Calu3 (cell line): ENCODE data around the gene PICK1. TPM values are rescaled to one million over a fixed set of nuclear protein-coding genes. Genes with fewer than 3 reads are reported as not detected.
A peak's percentile ranks its signal among the peaks of the same experiment; 100 is the strongest.

ENCODE experiments used
- BruUV-seq: library from RNA; stranded (reverse); fragments of 400-500 nt; replicated peaks from 2 replicates; lab custom pipeline; 2021; lab: Mats Ljungman, UMichigan
- CTCF ChIA-PET: fragments of 300-600 bp; sonication (Branson Sonifier 250); formaldehyde crosslinking; loops from one replicate; lab custom pipeline; 2022; ENCODE audit warnings: antibody characterized with exemption; lab: Charles Lee
- DNase-seq: peaks from one replicate; pipeline ENCODE4 v3.0.0; 2022
- H3K27ac Mint-ChIP-seq: one replicate; pipeline ENCODE4 v1.8.0; 2022; ENCODE audit warnings: mixed read lengths; ENCODE audit not compliant: unreplicated experiment
- H3K27me3 Mint-ChIP-seq: one replicate; pipeline ENCODE4 v1.8.0; 2022; ENCODE audit warnings: mixed read lengths; ENCODE audit not compliant: unreplicated experiment
- H3K36me3 Mint-ChIP-seq: one replicate; pipeline ENCODE4 v1.8.0; 2022; ENCODE audit warnings: mild to moderate bottlenecking, moderate library complexity, mixed read lengths; ENCODE audit not compliant: insufficient read depth, unreplicated experiment
- H3K4me1 Mint-ChIP-seq: one replicate; pipeline ENCODE4 v1.8.0; 2022; ENCODE audit warnings: mild to moderate bottlenecking, low read depth, mixed read lengths; ENCODE audit not compliant: unreplicated experiment
- H3K4me3 Mint-ChIP-seq: one replicate; pipeline ENCODE4 v1.8.0; 2022; ENCODE audit warnings: mild to moderate bottlenecking, low read depth, moderate library complexity, mixed read lengths; ENCODE audit not compliant: unreplicated experiment
- H3K9me3 Mint-ChIP-seq: one replicate; pipeline ENCODE4 v1.8.0; 2022; ENCODE audit warnings: low read depth, mixed read lengths; ENCODE audit not compliant: unreplicated experiment
- CTCF ChIP-seq: fragments of 200-600 bp; IDR thresholded peaks from one replicate; pipeline ENCODE4 v1.8.0; 2022; ENCODE audit warnings: antibody characterized with exemption; ENCODE audit not compliant: unreplicated experiment
- intact Hi-C: fragments of 100-400 bp; cut with micrococcal nuclease; formaldehyde crosslinking; loops from one replicate; pipeline ENCODE4 v1.10.0; 2022; ENCODE audit not compliant: unreplicated experiment
- total RNA-seq: library from RNA; stranded (reverse); gene quantifications from 2 replicates; pipeline ENCODE4 v1.2.3, GENCODE V29; 2022

Gene PICK1
- total RNA-seq, 1 experiment from 2014 or later = 54.2 TPM

- Mint-ChIP-seq H3K36me3 (peaks cover 85% of the 10 kb centered on the region), H3K27ac (no peak overlapping the region), H3K4me1 (peaks cover 18% of the 10 kb centered on the region), H3K4me3 (no peak overlapping the region), H3K9me3 (no peaks in the 10 kb centered on the region), H3K27me3 (no peaks in the 10 kb centered on the region)
- CTCF ChIA-PET = no interaction called here
- intact Hi-C loops = no loop called here
- TF ChIP-seq CTCF = no peak
- no TSS peak for BruUV-seq
- no peak for DNase-seq
Observed at GRCh38 chr22:38089474-38089851, 32.3 kb downstream of the PICK1 start.

GRCh38 chr22:38097058-38097457 is 39.9 kb downstream of the PICK1 start:
- Mint-ChIP-seq H3K27ac (no peak overlapping the region), H3K4me1 (no peaks in the 10 kb centered on the region), H3K9me3 (no peaks in the 10 kb centered on the region), H3K36me3 (peaks cover 80% of the 10 kb centered on the region), H3K4me3 (no peak overlapping the region), H3K27me3 (no peaks in the 10 kb centered on the region)
- no TSS peak for BruUV-seq
- no peak for TF ChIP-seq CTCF
- CTCF ChIA-PET = interaction anchor here (0.8 kb wide), 1 partner anchor 78 kb away, joined by 4 read pairs; no protein-coding TSS in a partner anchor
- intact Hi-C loops = no loop called here
- DNase-seq = no peak

- intact Hi-C loops = no loop called here
- Mint-ChIP-seq H3K9me3 (no peaks in the 10 kb centered on the region), H3K4me1 (no peaks in the 10 kb centered on the region), H3K27me3 (no peaks in the 10 kb centered on the region), H3K27ac (no peak overlapping the region), H3K4me3 (no peak overlapping the region), H3K36me3 (peaks cover 74% of the 10 kb centered on the region)
- BruUV-seq = no TSS peak
- DNase-seq = no peak
- CTCF ChIA-PET = interaction anchor here (0.6 to 0.8 kb wide), 2 partner anchors 67 to 78 kb away, joined by 3 to 4 read pairs; no protein-coding TSS in a partner anchor
- TF ChIP-seq CTCF = no peak
Observed at GRCh38 chr22:38097557-38098409, 40.6 kb downstream of the PICK1 start.

- no TSS peak for BruUV-seq
- Mint-ChIP-seq H3K27me3 (no peaks in the 10 kb centered on the region), H3K9me3 (no peaks in the 10 kb centered on the region), H3K4me3 (no peak overlapping the region), H3K27ac (peak overlapping the region; percentile 16), H3K4me1 (no peaks in the 10 kb centered on the region), H3K36me3 (peaks cover 72% of the 10 kb centered on the region)
- CTCF ChIA-PET = no interaction called here
- intact Hi-C loops = no loop called here
- DNase-seq = no peak
- no peak for TF ChIP-seq CTCF
Observed at GRCh38 chr22:38098410-38099249, 41.4 kb downstream of the PICK1 start.
